Epithelial cell of proximal tubule (primary cell): ENCODE measurements around the gene MLST8. TPM values are rescaled to one million over a fixed set of nuclear protein-coding genes. Genes with fewer than 3 reads are reported as not detected.

ENCODE experiments used
- DNase-seq: peaks from one replicate; pipeline ENCODE4 v3.0.0-alpha.2; 2011; ENCODE audit warnings: low read depth
- H3K4me3 ChIP-seq: 2 replicates; pipeline ENCODE4 v1.5.1; 2011; ENCODE audit warnings: low read depth, mild to moderate bottlenecking, low read length
- CTCF ChIP-seq: conservative IDR thresholded peaks from 2 replicates; pipeline ENCODE4 v1.5.1; 2012; ENCODE audit warnings: low read depth, mild to moderate bottlenecking, low read length
- total RNA-seq: library from RNA; depleted of rRNA; stranded (reverse); fragments of >200 nt; gene quantifications from 2 replicates; pipeline ENCODE4 v1.2.3, GENCODE V29; 2015

Gene MLST8
- total RNA-seq, 1 donor from 2014 or later = 98.2 TPM

- no peak overlapping the region for H3K4me3 ChIP-seq
- no peak for DNase-seq
- TF ChIP-seq CTCF = no peak
Observed at GRCh38 chr16:2235234-2235651, 30.0 kb downstream of the MLST8 start.

GRCh38 chr16:2235695-2236336 lies 30.6 kb downstream of the MLST8 start:
- TF ChIP-seq CTCF = no peak
- no peak overlapping the region for H3K4me3 ChIP-seq
- no peak for DNase-seq

- no peak for TF ChIP-seq CTCF
- no peak for DNase-seq
- no peak within 1 kb of the TSS for H3K4me3 ChIP-seq
Observed at GRCh38 chr16:2236337-2237101, 31.3 kb downstream of the MLST8 start, which contains the start of gene DNASE1L2. TSS of gene DNASE1L2 (plus strand) at chr16:2236444. CDS start at chr16:2236817, 373 bp downstream.

GRCh38 chr16:2237102-2237482 lies 31.8 kb downstream of the MLST8 start:
- TF ChIP-seq CTCF = no peak
- H3K4me3 ChIP-seq = no peak overlapping the region
- DNase-seq = no peak

GRCh38 chr16:2237493-2238149 lies 32.4 kb downstream of the MLST8 start:
- TF ChIP-seq CTCF = no peak
- no peak for DNase-seq
- no peak overlapping the region for H3K4me3 ChIP-seq

GRCh38 chr16:2238150-2238837 lies 33.0 kb downstream of the MLST8 start:
- H3K4me3 ChIP-seq = no peak overlapping the region
- DNase-seq = no peak
- no peak for TF ChIP-seq CTCF
